Upper lobe of left lung (tissue), 4 donors: ENCODE measurements around the gene PRKG1.

ENCODE experiments used
- CTCF ChIP-seq, 6 experiments: fragments of 450-650 bp in 4 of 6; fragments of 200-600 bp in 2 of 6; sonication (generic) in 2 of 6; IDR thresholded peaks; one replicate each; pipeline ENCODE4 v1.5.1; 2016 to 2019; ENCODE audit warnings: antibody characterized with exemption in 6 of 6
- EP300 ChIP-seq, 4 donors: sonication (generic); formaldehyde crosslinking; IDR thresholded peaks; one replicate each; pipeline ENCODE4 v1.5.1; 2017; ENCODE audit warnings: antibody characterized with exemption in 4 of 4, control low read depth in 2 of 4
- POLR2A ChIP-seq, 4 donors: fragments of 450-650 bp; IDR thresholded peaks; one replicate each; pipeline ENCODE4 v1.5.1; 2016 to 2017; ENCODE audit warnings: antibody characterized with exemption in 4 of 4, mild to moderate bottlenecking in 2 of 4
- POLR2AphosphoS5 ChIP-seq, 2 donors: sonication (generic); formaldehyde crosslinking; IDR thresholded peaks; one replicate each; pipeline ENCODE4 v1.5.1; 2017; ENCODE audit warnings: antibody characterized with exemption in 2 of 2

GRCh38 chr10:51066231-51066630 is 8.1 kb upstream of the PRKG1 start:
- TF ChIP-seq CTCF (IDR thresholded peaks at IDR 0.05), result no peak
- TF ChIP-seq POLR2AphosphoS5 (IDR thresholded peaks at IDR 0.05), result no peak
- no peak for TF ChIP-seq POLR2A (IDR thresholded peaks at IDR 0.05)
- no peak for TF ChIP-seq EP300 (IDR thresholded peaks at IDR 0.05)
